Tibial nerve (tissue), 4 donors: Measurements from ENCODE around the gene GABRR1.

ENCODE experiments used
- EP300 ChIP-seq, 2 donors: sonication (generic); formaldehyde crosslinking; IDR thresholded peaks; one replicate each; pipeline ENCODE4 v1.6.1; 2017; ENCODE audit warnings: antibody characterized with exemption in 2 of 2, mild to moderate bottlenecking in 1 of 2
- POLR2A ChIP-seq, 2 donors: fragments of 450-650 bp; IDR thresholded peaks; one replicate each; pipeline ENCODE4 v1.6.1; 2017; ENCODE audit warnings: antibody characterized with exemption in 2 of 2, mild to moderate bottlenecking in 2 of 2, moderate library complexity in 2 of 2
- TF ChIP-seq, protein P1 (sequence below), 5 experiments: fragments of 200-600 bp in 3 of 5; fragments of 450-650 bp in 2 of 5; sonication (generic) in 3 of 5; IDR thresholded peaks; one replicate each; pipeline ENCODE4 v1.5.1; 2016 to 2019; ENCODE audit warnings: antibody characterized with exemption in 5 of 5, mild to moderate bottlenecking in 3 of 5, moderate library complexity in 2 of 5

DNA sequence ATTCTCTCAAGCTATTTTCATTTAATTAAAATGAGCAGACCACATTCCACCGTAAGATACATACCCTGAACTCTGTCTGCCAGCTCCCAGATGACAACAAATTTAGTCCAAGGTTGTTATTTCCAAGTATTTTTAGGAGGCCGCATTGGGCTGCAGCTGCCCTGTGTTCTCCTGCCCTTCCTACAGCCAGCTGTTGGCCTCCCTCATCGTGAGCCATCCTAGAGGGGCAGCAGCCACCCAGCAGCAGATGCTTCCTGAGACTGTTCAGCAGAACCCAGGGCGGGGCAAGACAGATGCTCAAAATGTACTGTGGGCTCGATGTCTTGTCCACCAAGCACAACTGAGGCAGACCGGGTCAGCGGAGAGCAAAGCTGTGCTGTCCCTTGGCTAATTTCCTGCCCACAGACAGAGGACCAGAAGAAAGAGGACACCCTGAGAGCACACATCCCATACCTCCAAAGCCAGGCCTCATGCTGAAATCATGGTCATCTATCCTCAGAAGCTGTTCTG lies 16.4 kb downstream of the GABRR1 start:
- TF ChIP-seq EP300 (IDR thresholded peaks at IDR 0.05) (no peak), POLR2A (IDR thresholded peaks at IDR 0.05) (no peak)
- TF ChIP-seq, protein P1, sequence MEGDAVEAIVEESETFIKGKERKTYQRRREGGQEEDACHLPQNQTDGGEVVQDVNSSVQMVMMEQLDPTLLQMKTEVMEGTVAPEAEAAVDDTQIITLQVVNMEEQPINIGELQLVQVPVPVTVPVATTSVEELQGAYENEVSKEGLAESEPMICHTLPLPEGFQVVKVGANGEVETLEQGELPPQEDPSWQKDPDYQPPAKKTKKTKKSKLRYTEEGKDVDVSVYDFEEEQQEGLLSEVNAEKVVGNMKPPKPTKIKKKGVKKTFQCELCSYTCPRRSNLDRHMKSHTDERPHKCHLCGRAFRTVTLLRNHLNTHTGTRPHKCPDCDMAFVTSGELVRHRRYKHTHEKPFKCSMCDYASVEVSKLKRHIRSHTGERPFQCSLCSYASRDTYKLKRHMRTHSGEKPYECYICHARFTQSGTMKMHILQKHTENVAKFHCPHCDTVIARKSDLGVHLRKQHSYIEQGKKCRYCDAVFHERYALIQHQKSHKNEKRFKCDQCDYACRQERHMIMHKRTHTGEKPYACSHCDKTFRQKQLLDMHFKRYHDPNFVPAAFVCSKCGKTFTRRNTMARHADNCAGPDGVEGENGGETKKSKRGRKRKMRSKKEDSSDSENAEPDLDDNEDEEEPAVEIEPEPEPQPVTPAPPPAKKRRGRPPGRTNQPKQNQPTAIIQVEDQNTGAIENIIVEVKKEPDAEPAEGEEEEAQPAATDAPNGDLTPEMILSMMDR (IDR thresholded peaks at IDR 0.05): no peak
